Kidney epithelial cell (primary cell): ENCODE data around the gene MEIOB. TPM values are rescaled to one million over a fixed set of nuclear protein-coding genes. Genes with fewer than 3 reads are reported as not detected.

Experiments
- DNase-seq: peaks from one replicate; pipeline ENCODE4 v3.0.0-alpha.2; 2010; ENCODE audit warnings: low read depth
- H3K27me3 ChIP-seq: 2 replicates; pipeline ENCODE4 v1.6.0; 2011; ENCODE audit warnings: low read length; ENCODE audit not compliant: control insufficient read depth, insufficient read depth
- H3K36me3 ChIP-seq: 2 replicates; pipeline ENCODE4 v1.5.1; 2011; ENCODE audit warnings: low read length; ENCODE audit not compliant: control insufficient read depth, insufficient read depth
- H3K4me3 ChIP-seq: 2 replicates; pipeline ENCODE4 v1.5.1; 2011; ENCODE audit warnings: low read depth, mild to moderate bottlenecking, control low read depth, low read length
- CTCF ChIP-seq: IDR thresholded peaks from 2 replicates; pipeline ENCODE4 v1.5.1; 2011; ENCODE audit warnings: mild to moderate bottlenecking, moderate library complexity, low read length, control low read depth, inconsistent platforms; ENCODE audit not compliant: insufficient read depth, poor library complexity, severe bottlenecking
- total RNA-seq: library from RNA; depleted of rRNA; stranded (reverse); fragments of >200 nt; gene quantifications from 2 replicates; pipeline ENCODE4 v1.2.3, GENCODE V29; 2015

MEIOB gene
- total RNA-seq, 1 donor from 2014 or later: 6.2 TPM

GRCh38 chr16:1812732-1813163, 59.2 kb downstream of the MEIOB start:
- no peaks in the 10 kb centered on the region for H3K27me3 ChIP-seq
- TF ChIP-seq CTCF: peak; percentile 73
- no peak for DNase-seq
- H3K4me3 ChIP-seq: no peak overlapping the region
- peaks cover 1% of the 10 kb centered on the region for H3K36me3 ChIP-seq

DNA sequence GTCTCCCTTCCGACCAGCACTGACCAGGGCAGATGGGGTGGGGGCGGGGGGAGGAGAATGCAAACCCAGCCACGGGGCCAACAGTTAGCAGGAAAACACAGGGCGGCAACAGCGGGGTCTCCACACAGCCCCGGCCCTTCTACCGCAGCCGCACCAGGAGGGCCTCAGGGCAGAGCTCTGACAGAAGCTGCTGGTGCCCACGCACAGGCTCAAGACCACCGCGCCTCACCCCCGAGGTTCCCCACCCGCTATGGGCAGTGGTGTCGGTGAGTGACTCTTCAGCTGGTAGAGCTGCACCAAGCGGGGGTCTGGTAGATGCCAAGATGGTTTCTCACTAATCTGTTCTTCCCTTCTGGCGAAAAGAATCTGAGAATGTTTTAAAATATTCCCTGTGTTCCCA, 61.4 kb downstream of the MEIOB start:
- no peak for DNase-seq
- H3K27me3 ChIP-seq: no peaks in the 10 kb centered on the region
- H3K4me3 ChIP-seq: no peak overlapping the region
- H3K36me3 ChIP-seq: no peaks in the 10 kb centered on the region
- no peak for TF ChIP-seq CTCF

DNA sequence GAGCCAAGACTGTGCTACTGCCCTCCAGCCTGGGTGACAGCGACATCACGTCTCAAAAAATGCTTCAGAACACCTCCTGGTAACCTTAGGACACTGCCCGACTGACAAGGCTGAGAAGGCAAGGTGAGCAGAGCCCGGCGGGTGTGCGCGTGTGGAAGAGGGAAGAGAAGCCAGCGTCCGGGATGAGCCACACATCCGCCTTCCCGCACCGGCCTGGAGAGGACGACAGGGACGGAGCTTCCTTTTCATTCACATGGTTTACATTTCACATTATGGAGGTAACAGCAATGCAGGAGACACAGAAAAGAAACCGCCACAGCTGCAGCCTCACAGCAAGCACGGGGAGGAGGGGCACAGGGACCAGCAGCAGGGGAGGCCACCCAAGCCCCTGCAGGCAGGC, 61.9 kb downstream of the MEIOB start:
- Histone ChIP-seq H3K27me3 (no peaks in the 10 kb centered on the region), H3K4me3 (no peak overlapping the region), H3K36me3 (no peaks in the 10 kb centered on the region)
- no peak for DNase-seq
- TF ChIP-seq CTCF: no peak

- TF ChIP-seq CTCF: no peak
- Histone ChIP-seq H3K27me3 (no peaks in the 10 kb centered on the region), H3K4me3 (no peak overlapping the region), H3K36me3 (no peaks in the 10 kb centered on the region)
- DNase-seq: no peak
Measured at GRCh38 chr16:1809281-1809801, 62.6 kb downstream of the MEIOB start.

DNA sequence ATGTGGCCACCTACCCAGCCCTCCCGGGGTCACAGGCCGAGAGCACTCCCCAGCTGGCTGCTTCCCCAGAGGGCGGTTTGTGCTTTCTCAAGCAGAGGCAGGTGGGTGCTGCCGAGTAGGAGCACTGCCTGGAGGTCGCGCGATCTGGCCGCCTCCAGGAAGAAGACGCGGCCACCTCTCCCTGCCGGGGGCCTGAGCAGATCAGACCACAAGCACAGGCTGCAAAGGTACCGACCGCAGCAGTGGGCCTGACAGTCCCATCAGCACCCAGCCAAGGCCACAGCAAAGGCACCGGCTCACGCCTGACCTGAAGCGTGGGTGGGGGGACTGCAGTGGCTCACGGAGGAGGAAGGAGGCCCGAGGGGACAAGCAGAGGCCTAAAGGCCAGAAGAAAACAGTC, 63.3 kb downstream of the MEIOB start:
- Histone ChIP-seq H3K36me3 (no peaks in the 10 kb centered on the region), H3K4me3 (no peak overlapping the region), H3K27me3 (no peaks in the 10 kb centered on the region)
- no peak for TF ChIP-seq CTCF
- DNase-seq: no peak

GRCh38 chr16:1807626-1808025, 64.3 kb downstream of the MEIOB start:
- Histone ChIP-seq H3K27me3 (no peaks in the 10 kb centered on the region), H3K4me3 (no peak overlapping the region), H3K36me3 (no peaks in the 10 kb centered on the region)
- TF ChIP-seq CTCF: no peak
- no peak for DNase-seq
